Type B pancreatic cell (in vitro differentiated cells): ENCODE data around the gene SLC38A10. TPM values are rescaled to one million over a fixed set of nuclear protein-coding genes. Genes with fewer than 3 reads are reported as not detected.

Experiments
- DNase-seq: peaks from one replicate; pipeline ENCODE4 v3.0.0; 2021; ENCODE audit warnings: mixed read lengths; ENCODE audit not compliant: unreplicated experiment; ENCODE audit errors: extremely low spot score
- H3K27ac Mint-ChIP-seq: 2 replicates; pipeline ENCODE4 v1.8.0; 2021; ENCODE audit warnings: mild to moderate bottlenecking, mixed read lengths
- H3K27me3 Mint-ChIP-seq: 2 replicates; pipeline ENCODE4 v1.8.0; 2021; ENCODE audit warnings: mixed read lengths
- H3K36me3 Mint-ChIP-seq: 2 replicates; pipeline ENCODE4 v1.8.0; 2021; ENCODE audit warnings: mixed read lengths
- H3K4me1 Mint-ChIP-seq: one replicate; pipeline ENCODE4 v1.8.0; 2021; ENCODE audit warnings: mixed read lengths; ENCODE audit not compliant: unreplicated experiment
- H3K4me3 Mint-ChIP-seq: 2 replicates; pipeline ENCODE4 v1.8.0; 2021; ENCODE audit warnings: mild to moderate bottlenecking, mixed read lengths
- H3K9me3 Mint-ChIP-seq: 2 replicates; pipeline ENCODE4 v1.8.0; 2021; ENCODE audit warnings: mixed read lengths
- CTCF ChIP-seq: fragments of 200-600 bp; sonication (generic); conservative IDR thresholded peaks from 2 replicates; pipeline ENCODE4 v1.5.0; 2021; ENCODE audit warnings: antibody characterized with exemption, mild to moderate bottlenecking
- total RNA-seq: library from RNA; stranded (reverse); gene quantifications from 2 replicates; pipeline ENCODE4 v1.2.1, GENCODE V29; 2021; ENCODE audit warnings: low replicate concordance

Gene SLC38A10
- total RNA-seq, 1 donor from 2014 or later: 85.0 TPM

GRCh38 chr17:81332914-81333528, 37.9 kb upstream of the SLC38A10 start:
- H3K4me3 Mint-ChIP-seq: peak overlapping the region; percentile 39
- no peaks in the 10 kb centered on the region for H3K27me3 Mint-ChIP-seq
- TF ChIP-seq CTCF: no peak
- H3K27ac Mint-ChIP-seq: peak overlapping the region; percentile 48
- H3K36me3 Mint-ChIP-seq: no peaks in the 10 kb centered on the region
- peaks cover 37% of the 10 kb centered on the region for H3K4me1 Mint-ChIP-seq
- no peak for DNase-seq
- H3K9me3 Mint-ChIP-seq: no peaks in the 10 kb centered on the region

GRCh38 chr17:81332118-81332834, 37.2 kb upstream of the SLC38A10 start:
- Mint-ChIP-seq H3K4me3 (peak overlapping the region; percentile 39), H3K9me3 (no peaks in the 10 kb centered on the region), H3K36me3 (no peaks in the 10 kb centered on the region), H3K27me3 (no peaks in the 10 kb centered on the region), H3K4me1 (peaks cover 37% of the 10 kb centered on the region), H3K27ac (peak overlapping the region; percentile 48)
- no peak for TF ChIP-seq CTCF
- DNase-seq: no peak

GRCh38 chr17:81331527-81332043, 36.5 kb upstream of the SLC38A10 start:
- no peak for TF ChIP-seq CTCF
- Mint-ChIP-seq H3K36me3 (no peaks in the 10 kb centered on the region), H3K4me3 (no peak overlapping the region), H3K27me3 (no peaks in the 10 kb centered on the region), H3K27ac (peak overlapping the region; percentile 16), H3K9me3 (no peaks in the 10 kb centered on the region), H3K4me1 (peaks cover 42% of the 10 kb centered on the region)
- DNase-seq: no peak

- DNase-seq: no peak
- Mint-ChIP-seq H3K9me3 (no peaks in the 10 kb centered on the region), H3K27ac (no peak overlapping the region), H3K27me3 (no peaks in the 10 kb centered on the region), H3K36me3 (no peaks in the 10 kb centered on the region), H3K4me3 (no peak overlapping the region), H3K4me1 (peaks cover 42% of the 10 kb centered on the region)
- no peak for TF ChIP-seq CTCF
Measured at GRCh38 chr17:81330884-81331245, 35.8 kb upstream of the SLC38A10 start.

- H3K4me3 Mint-ChIP-seq: peak overlapping the region; percentile 54
- H3K9me3 Mint-ChIP-seq: no peaks in the 10 kb centered on the region
- H3K36me3 Mint-ChIP-seq: no peaks in the 10 kb centered on the region
- DNase-seq: no peak
- peaks cover 37% of the 10 kb centered on the region for H3K4me1 Mint-ChIP-seq
- H3K27ac Mint-ChIP-seq: peak overlapping the region; percentile 82
- no peak for TF ChIP-seq CTCF
- no peaks in the 10 kb centered on the region for H3K27me3 Mint-ChIP-seq
Measured at GRCh38 chr17:81329927-81330883, 35.1 kb upstream of the SLC38A10 start.
